Prostate gland (tissue), 2 donors: ENCODE results near the gene CREG2. TPM values are rescaled to one million over a fixed set of nuclear protein-coding genes. Genes with fewer than 3 reads are reported as not detected.
"Not testable (repeated sequence)": the region's sequence is repeated elsewhere in the genome, so short reads cannot be mapped to it uniquely, and the experiment has no call there.

Source experiments
- DNase-seq: peaks from one replicate; pipeline ENCODE4 v3.0.0-alpha.2; 2019; ENCODE audit warnings: low spot score
- H3K27ac ChIP-seq, 2 donors: fragments of 200-600 bp; sonication (generic); 2 replicates each; pipeline ENCODE4 v1.5.1; 2017 to 2019
- H3K27me3 ChIP-seq: fragments of 200-600 bp; sonication (generic); replicated peaks from 2 replicates; pipeline ENCODE4 v1.5.1; 2019; ENCODE audit not compliant: insufficient read depth
- H3K36me3 ChIP-seq, 2 donors: fragments of 200-600 bp; sonication (generic); 1 replicate in 1 of 2; 2 replicates in 1 of 2; pipeline versions ENCODE4 v1.5.1 to v1.8.1; 2017 to 2019
- H3K4me1 ChIP-seq: fragments of 200-600 bp; sonication (generic); replicated peaks from 2 replicates; pipeline ENCODE4 v1.5.1; 2019
- H3K4me3 ChIP-seq, 2 donors: fragments of 200-600 bp; sonication (generic); 2 replicates each; pipeline ENCODE4 v1.5.1; 2017 to 2019
- H3K9me3 ChIP-seq: fragments of 200-600 bp; sonication (generic); 2 replicates; pipeline ENCODE4 v1.5.1; 2017
- POLR2A ChIP-seq: fragments of 450-650 bp; IDR thresholded peaks from one replicate; pipeline ENCODE4 v1.6.1; 2016; ENCODE audit warnings: antibody characterized with exemption, mild to moderate bottlenecking
- POLR2AphosphoS5 ChIP-seq: sonication (generic); formaldehyde crosslinking; IDR thresholded peaks from one replicate; pipeline ENCODE4 v1.6.1; 2017; ENCODE audit warnings: antibody characterized with exemption
- WGBS: methylation state at CpG from one replicate; pipeline ENCODE4 v1.1.5; 2018; 5-methylcytosine and 5-hydroxymethylcytosine counted together
- intact Hi-C: fragments of 100-400 bp; cut with DNase I; formaldehyde crosslinking; loops from one replicate; pipeline ENCODE4 v1.14.2; 2022
- total RNA-seq, 2 donors: library from RNA; depleted of rRNA; stranded (reverse); fragments of >200 nt; gene quantifications; one replicate each; pipeline ENCODE4 v1.1.0, GENCODE V29; 2016
- TF ChIP-seq, protein P1 (sequence below), 4 experiments: fragments of 200-600 bp in 2 of 4; fragments of 450-650 bp in 2 of 4; sonication (generic) in 2 of 4; IDR thresholded peaks; 1 replicate in 3 of 4; 2 replicates in 1 of 4; pipeline ENCODE4 v1.5.1; 2016 to 2019; ENCODE audit warnings: antibody characterized with exemption in 4 of 4, mild to moderate bottlenecking in 2 of 4, moderate library complexity in 2 of 4

Gene CREG2
- total RNA-seq, 2 donors from 2014 or later = not detected

DNA sequence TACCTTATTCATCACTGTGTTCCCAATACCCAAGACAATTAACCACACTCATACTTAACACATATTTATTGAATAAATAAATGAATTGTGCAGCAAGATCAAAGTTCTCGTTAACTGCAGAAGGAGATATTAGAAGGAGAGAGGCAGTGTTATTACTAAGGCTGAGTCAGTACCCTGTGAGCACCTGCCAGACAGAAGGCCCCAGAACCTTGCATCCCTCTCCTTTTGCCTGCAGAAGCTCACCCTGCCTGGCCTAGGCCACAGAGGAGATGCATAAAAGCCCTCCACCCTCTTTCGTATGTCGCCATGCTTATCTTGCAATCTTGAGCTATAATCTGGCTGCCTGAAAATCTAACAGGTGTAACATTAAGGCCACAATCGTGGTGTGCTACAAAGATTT, 58.3 kb downstream of the CREG2 start:
- no peaks in the 10 kb centered on the region for H3K27me3 ChIP-seq
- no peaks in the 10 kb centered on the region for H3K9me3 ChIP-seq
- intact Hi-C loops = no loop called here
- H3K36me3 ChIP-seq = no peaks in the 10 kb centered on the region
- 57% methylated on average over 4 of the region's 4 CpGs for WGBS
- no peak for DNase-seq
- TF ChIP-seq, protein P1, sequence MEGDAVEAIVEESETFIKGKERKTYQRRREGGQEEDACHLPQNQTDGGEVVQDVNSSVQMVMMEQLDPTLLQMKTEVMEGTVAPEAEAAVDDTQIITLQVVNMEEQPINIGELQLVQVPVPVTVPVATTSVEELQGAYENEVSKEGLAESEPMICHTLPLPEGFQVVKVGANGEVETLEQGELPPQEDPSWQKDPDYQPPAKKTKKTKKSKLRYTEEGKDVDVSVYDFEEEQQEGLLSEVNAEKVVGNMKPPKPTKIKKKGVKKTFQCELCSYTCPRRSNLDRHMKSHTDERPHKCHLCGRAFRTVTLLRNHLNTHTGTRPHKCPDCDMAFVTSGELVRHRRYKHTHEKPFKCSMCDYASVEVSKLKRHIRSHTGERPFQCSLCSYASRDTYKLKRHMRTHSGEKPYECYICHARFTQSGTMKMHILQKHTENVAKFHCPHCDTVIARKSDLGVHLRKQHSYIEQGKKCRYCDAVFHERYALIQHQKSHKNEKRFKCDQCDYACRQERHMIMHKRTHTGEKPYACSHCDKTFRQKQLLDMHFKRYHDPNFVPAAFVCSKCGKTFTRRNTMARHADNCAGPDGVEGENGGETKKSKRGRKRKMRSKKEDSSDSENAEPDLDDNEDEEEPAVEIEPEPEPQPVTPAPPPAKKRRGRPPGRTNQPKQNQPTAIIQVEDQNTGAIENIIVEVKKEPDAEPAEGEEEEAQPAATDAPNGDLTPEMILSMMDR (IDR thresholded peaks at IDR 0.05) = no peak
- no peak for TF ChIP-seq POLR2AphosphoS5
- TF ChIP-seq POLR2A = no peak
- H3K27ac ChIP-seq = no peak overlapping the region
- H3K4me1 ChIP-seq = peaks cover 2% of the 10 kb centered on the region
- H3K4me3 ChIP-seq = no peak overlapping the region

DNA sequence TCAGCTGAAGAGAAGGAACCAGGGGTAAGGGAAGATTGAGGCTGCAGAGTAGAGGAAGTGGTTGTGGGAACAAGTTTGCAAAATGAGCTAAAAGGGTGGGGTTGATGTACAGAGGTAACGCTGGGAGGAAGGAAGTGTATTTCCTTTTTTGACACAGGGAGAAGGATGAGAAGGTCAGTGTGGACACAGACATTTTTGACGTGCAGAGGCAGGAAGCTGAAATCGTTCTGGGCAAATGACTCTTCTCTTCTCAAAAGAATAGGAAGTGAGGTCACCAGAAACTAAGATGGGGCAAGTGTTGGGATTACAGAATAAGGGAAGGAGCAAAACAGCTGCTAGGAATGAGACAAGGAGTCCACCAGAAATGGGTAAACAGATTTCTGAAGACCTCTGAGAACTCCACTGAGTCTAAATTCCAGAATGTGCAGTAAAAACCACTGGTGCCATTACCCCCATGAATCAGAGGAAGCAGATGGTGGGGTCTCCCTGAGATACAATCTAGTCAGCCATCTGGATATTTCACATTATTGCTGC, 58.8 kb downstream of the CREG2 start:
- peaks cover 2% of the 10 kb centered on the region for H3K4me1 ChIP-seq
- no peak overlapping the region for H3K4me3 ChIP-seq
- H3K27me3 ChIP-seq = no peaks in the 10 kb centered on the region
- intact Hi-C loops = no loop called here
- 17% methylated on average over 3 of the region's 3 CpGs for WGBS
- DNase-seq = no peak
- H3K27ac ChIP-seq = peak overlapping the region; percentile 9 to 63
- no peak for TF ChIP-seq POLR2A
- TF ChIP-seq POLR2AphosphoS5 = peak; percentile 4
- TF ChIP-seq, protein P1 (IDR thresholded peaks at IDR 0.05) = no peak
- H3K36me3 ChIP-seq = no peaks in the 10 kb centered on the region
- H3K9me3 ChIP-seq = no peaks in the 10 kb centered on the region

DNA sequence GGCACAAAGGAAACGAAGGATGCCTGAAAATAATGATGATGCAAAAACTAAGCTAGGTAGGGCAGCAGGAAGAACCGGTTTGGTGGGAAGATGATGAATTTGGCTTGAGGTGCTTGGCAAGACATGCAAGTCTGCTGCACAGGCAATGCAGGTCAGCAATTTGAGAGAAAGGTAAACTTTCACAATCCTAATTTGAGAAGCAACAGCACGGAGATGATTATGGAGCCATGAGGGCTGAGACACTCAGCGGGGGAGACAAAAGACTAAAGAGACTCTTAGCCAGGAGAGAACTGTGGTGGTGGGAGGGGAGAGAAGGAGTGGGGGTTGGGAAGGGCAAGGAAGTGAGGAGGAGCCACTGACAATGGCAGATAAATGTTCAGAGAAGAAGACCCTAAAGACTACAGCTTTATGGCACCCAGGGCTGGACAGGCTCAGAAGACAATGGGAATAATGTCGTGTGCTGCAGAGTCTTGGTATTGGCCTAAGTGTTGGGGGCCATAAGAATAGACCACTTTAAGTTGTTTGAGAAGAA, 59.4 kb downstream of the CREG2 start:
- 30% methylated on average over 5 of the region's 5 CpGs for WGBS
- H3K36me3 ChIP-seq = no peaks in the 10 kb centered on the region

DNA sequence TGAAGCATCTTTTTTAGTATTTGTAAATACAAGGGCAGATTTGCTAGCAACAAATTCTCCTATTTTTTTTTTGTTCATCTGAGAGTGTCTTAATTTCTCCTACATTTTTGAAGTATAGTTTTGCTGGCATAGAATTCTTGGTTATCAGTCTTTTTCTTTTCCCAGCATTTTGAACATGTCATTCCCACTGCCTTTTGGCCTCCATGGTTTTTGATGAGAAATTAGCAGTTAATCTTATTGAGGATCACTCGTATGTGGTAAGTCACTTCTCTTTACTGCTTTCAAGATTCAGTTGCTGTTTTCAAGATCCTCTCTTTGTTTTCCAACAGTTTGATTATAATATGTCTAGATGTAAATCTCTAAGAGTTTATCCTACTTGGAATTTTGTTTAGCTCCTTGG, 61.9 kb downstream of the CREG2 start:
- intact Hi-C loops = no loop called here
- Histone ChIP-seq H3K27ac (no peak overlapping the region), H3K9me3 (no peaks in the 10 kb centered on the region), H3K4me3 (no peak overlapping the region), H3K36me3 (no peaks in the 10 kb centered on the region), H3K27me3 (no peaks in the 10 kb centered on the region), H3K4me1 (peaks cover 2% of the 10 kb centered on the region)
- no peak for DNase-seq
- TF ChIP-seq POLR2AphosphoS5 (no peak), POLR2A (no peak)
- TF ChIP-seq, protein P1 (IDR thresholded peaks at IDR 0.05) = no peak
- 96% methylated on average over 1 of the region's 1 CpG for WGBS

More for the DNA sequence above, 59.4 kb downstream of the CREG2 start:
- Histone ChIP-seq H3K4me3 (no peak overlapping the region), H3K27me3 (no peaks in the 10 kb centered on the region), H3K9me3 (no peaks in the 10 kb centered on the region), H3K4me1 (peaks cover 2% of the 10 kb centered on the region), H3K27ac (peak overlapping the region; percentile 9 to 63)
- intact Hi-C loops = no loop called here
- TF ChIP-seq POLR2A (no peak), POLR2AphosphoS5 (peak; percentile 97)
- DNase-seq = peak; percentile 90

DNA sequence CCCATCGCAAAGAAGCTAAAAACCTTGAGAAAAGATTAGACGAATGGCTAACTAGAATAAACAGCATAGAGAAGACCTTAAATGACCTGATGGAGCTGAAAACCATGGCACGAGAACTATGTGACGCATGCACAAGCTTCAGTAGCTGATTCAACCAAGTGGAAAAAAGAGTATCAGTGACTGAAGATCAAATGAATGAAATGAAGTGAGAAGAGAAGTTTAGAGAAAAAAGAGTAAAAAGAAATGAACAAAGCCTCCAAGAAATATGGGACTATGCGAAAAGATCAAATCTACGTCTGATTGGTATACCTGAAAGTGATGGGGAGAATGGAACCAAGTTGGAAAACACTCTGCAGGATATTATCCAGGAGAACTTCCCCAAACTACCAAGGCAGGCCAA, 70.7 kb downstream of the CREG2 start:
- WGBS = 87% methylated on average over 6 of the region's 6 CpGs
- H3K27ac ChIP-seq, H3K36me3 ChIP-seq, H3K9me3 ChIP-seq, H3K4me3 ChIP-seq, H3K4me1 ChIP-seq, H3K27me3 ChIP-seq, intact Hi-C loops, DNase-seq: not testable (repeated sequence)

DNA sequence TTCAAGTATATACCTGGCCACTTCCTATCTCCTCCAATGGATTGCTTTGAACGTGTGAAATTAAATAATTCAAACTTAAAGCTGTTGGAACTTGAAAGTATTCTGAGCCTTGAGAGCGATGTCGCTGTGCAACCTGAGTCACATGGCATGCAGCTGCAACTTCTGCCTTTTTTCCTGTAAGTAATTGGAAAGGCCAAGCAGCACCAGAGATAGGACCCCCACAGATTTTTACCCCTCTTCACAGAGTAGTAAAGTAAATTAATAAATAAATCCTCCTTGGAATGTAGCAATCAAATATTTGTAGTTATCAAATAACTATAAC, 75.6 kb downstream of the CREG2 start:
- intact Hi-C loops = no loop called here
- 71% methylated on average over 3 of the region's 3 CpGs for WGBS
- no peak for DNase-seq
- H3K4me1 ChIP-seq = no peaks in the 10 kb centered on the region
- TF ChIP-seq, protein P1 (IDR thresholded peaks at IDR 0.05) = no peak
- TF ChIP-seq POLR2A (no peak), POLR2AphosphoS5 (no peak)
- H3K4me3 ChIP-seq = no peak overlapping the region
- H3K36me3 ChIP-seq = no peaks in the 10 kb centered on the region
- H3K27ac ChIP-seq = no peak overlapping the region
- H3K27me3 ChIP-seq = no peaks in the 10 kb centered on the region
- H3K9me3 ChIP-seq = no peaks in the 10 kb centered on the region
